Measurements from ENCODE around the gene ZC3H10. TPM values are rescaled to one million over a fixed set of nuclear protein-coding genes. Genes with fewer than 3 reads are reported as not detected.

The ZC3H10 gene
- total RNA-seq, 2 experiments from 2014 or later, result 12.6 to 16.5 TPM

- Histone ChIP-seq H3K4me2 (ENCODE audit: low read length) (no peak overlapping the region), H3K27ac (ENCODE audit: low read depth, low read length, poor library complexity, severe bottlenecking) (no peak overlapping the region), H3K9me3 (ENCODE audit: low read length) (no peaks in the 10 kb centered on the region), H3K36me3 (ENCODE audit: insufficient read depth, low read length) (peaks cover 92% of the 10 kb centered on the region), H3K79me2 (ENCODE audit: insufficient read depth, low read depth, low read length) (peaks cover 3% of the 10 kb centered on the region; the same call in 1 of the 2 replicates), H4K20me1 (ENCODE audit: insufficient read depth, low read length) (peaks cover under 1% of the 10 kb centered on the region; the same call in 1 of the 2 replicates), H3K9me2 (ENCODE audit: insufficient read depth, low read length) (no peaks in the 10 kb centered on the region), H2AFZ (ENCODE audit: low read length) (no peak overlapping the region), H3K4me1 (ENCODE audit: insufficient read depth, low read length, poor library complexity, severe bottlenecking) (peaks cover 9% of the 10 kb centered on the region), H3K4me3 (ENCODE audit: low read depth, low read length, poor library complexity, severe bottlenecking) (no peak overlapping the region)
- DNase-seq (ENCODE audit: low spot score), result no peak
- ChIA-PET CTCF (ENCODE audit: unreplicated experiment) (no interaction called here), POLR2A (interaction anchor here (0.6 kb wide), 1 partner anchor 120 kb away, joined by 5 read pairs; no protein-coding TSS in a partner anchor)
- intact Hi-C loops (cut with micrococcal nuclease; ENCODE audit: unreplicated experiment), result no loop called here
- no peak for TF ChIP-seq CTCF (conservative IDR thresholded peaks at IDR 0.05; ENCODE audit: low read length)
- no peak for TF ChIP-seq EZH2phosphoT487 (IDR thresholded peaks at IDR 0.05; ENCODE audit: borderline replicate concordance, low read depth, low read length)
- no TSS peak for BruUV-seq (replicated peaks)
Measured at GRCh38 chr12:56165369-56165768, 47.3 kb downstream of the ZC3H10 start.

GRCh38 chr12:56169229-56169759 lies 51.2 kb downstream of the ZC3H10 start:
- no TSS peak for BruUV-seq (replicated peaks)

More at GRCh38 chr12:56169229-56169759, 51.2 kb downstream of the ZC3H10 start:
- Histone ChIP-seq H3K4me3 (ENCODE audit: low read depth, low read length, poor library complexity, severe bottlenecking) (no peak overlapping the region), H3K4me2 (ENCODE audit: low read length) (no peak overlapping the region), H3K79me2 (ENCODE audit: insufficient read depth, low read depth, low read length) (no peaks in the 10 kb centered on the region), H3K27ac (ENCODE audit: low read depth, low read length, poor library complexity, severe bottlenecking) (no peak overlapping the region), H3K9me2 (ENCODE audit: insufficient read depth, low read length) (no peaks in the 10 kb centered on the region), H3K4me1 (ENCODE audit: insufficient read depth, low read length, poor library complexity, severe bottlenecking) (no peaks in the 10 kb centered on the region), H3K36me3 (ENCODE audit: insufficient read depth, low read length) (peaks cover 92% of the 10 kb centered on the region), H4K20me1 (ENCODE audit: insufficient read depth, low read length) (no peaks in the 10 kb centered on the region), H2AFZ (ENCODE audit: low read length) (no peak overlapping the region), H3K9me3 (ENCODE audit: low read length) (no peaks in the 10 kb centered on the region)
- TF ChIP-seq CTCF (conservative IDR thresholded peaks at IDR 0.05; ENCODE audit: low read length), result no peak
- no peak for TF ChIP-seq EZH2phosphoT487 (IDR thresholded peaks at IDR 0.05; ENCODE audit: borderline replicate concordance, low read depth, low read length)
- DNase-seq (ENCODE audit: low spot score), result no peak
- ChIA-PET CTCF (ENCODE audit: unreplicated experiment) (interaction anchor here (0.5 kb wide), 1 partner anchor 65 kb away, joined by 3 read pairs; the partner anchor contains the start of gene PA2G4), POLR2A (interaction anchor here (1.1 kb wide), 1 partner anchor 19 kb away, joined by 3 read pairs; no protein-coding TSS in a partner anchor)
- intact Hi-C loops (cut with micrococcal nuclease; ENCODE audit: unreplicated experiment), result no loop called here

Measured in OCI-LY7 (cell line).